Measurements from ENCODE around the gene DPP4.
"Not testable (repeated sequence)": the region's sequence is repeated elsewhere in the genome, so short reads cannot be mapped to it uniquely, and the experiment has no call there.

The DPP4 gene

GRCh38 chr2:162056796-162057399 is 17.1 kb downstream of the DPP4 start:
- DNase-seq: no peak

DNA sequence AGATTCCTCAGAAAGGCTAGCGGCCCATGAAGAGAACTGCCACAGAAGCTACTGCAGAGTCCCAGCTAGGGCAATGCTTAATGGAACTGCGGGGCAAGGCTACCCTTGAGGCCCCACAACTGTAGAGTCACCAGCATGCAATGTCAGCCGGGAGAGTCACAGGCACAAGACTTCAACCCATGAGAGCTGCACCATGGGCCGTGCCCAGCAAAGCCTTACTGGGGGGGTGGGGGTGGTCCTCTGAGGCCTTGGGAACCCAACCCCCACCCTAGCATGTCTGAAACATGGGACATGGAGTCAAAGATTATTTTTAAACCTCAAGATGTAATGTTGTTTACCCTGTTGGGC is 20.2 kb downstream of the DPP4 start:
- DNase-seq: no peak

DNA sequence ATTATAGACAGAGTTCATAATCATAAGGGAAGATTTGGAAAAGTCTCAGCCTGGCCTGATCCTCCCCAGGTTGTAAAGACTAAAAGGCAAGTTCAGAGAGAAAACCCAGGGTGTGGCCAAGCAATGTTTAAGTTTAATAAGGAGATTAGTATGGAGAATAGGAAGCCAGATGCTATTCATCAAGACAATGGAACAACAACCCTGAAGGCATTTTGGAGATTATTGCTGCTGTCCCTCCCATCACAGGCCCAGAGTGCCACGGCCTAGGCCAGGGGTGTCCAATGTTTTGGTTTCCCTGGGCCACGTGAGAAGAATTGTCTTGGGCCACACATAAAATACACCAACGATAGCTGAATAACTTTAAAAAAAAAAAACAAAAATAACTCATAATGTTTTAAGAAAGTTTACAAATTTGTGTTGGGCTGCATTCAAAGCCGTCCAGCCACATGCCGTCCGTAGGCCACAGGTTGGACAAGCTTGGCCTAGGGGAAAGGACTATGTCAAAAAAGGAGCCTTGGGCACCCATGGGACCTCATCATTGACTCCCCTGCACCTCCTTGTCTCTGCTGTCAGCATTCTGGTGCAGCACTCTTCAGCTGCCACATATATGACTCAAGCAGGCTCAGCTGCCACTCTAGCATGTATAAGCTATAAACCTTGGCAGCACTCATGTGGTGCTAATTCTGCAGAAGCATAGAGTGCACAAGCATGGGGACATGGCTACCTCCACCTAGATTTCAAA is 20.8 kb downstream of the DPP4 start:
- no peak for DNase-seq

- no peak for DNase-seq
Observed at GRCh38 chr2:162050513-162050961, 23.5 kb downstream of the DPP4 start.

DNA sequence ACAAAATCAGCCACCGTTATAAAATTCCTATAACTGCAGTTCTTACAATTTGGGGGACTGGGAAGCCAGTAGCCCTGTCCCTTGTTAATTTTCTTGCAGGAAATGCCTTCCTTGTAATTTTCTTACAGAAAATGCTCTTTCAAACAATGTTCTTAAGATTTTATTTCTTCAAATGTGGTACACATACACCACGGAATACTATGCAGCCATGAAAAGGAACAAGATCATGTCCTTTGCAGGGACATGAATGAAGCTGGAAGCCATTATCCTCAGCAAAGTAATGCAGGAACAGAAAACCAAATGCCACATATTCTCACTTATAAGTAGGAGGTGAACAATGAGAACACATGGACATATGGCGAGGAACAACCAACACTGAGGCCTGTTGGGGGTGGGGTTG is 24.9 kb downstream of the DPP4 start:
- DNase-seq: not testable (repeated sequence)

DNA sequence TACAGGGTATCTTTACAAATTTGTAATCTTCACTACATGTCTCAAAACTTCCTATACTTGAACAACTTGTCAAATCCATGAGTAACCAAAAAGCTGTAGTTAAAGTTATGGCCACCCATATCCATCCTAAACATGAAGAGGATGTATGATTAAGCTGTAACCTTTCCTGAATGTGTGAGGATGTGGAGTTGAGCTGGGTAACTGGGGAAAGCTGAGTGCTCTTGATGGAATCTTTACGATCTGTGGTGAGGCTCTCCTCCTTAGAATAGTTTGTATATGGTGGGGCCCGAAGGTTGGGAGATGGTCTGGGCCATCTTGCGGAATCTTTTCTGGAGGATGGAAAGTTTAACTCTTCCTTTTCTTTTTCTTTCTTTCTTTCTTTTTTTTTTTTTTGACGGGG is 29.4 kb downstream of the DPP4 start:
- DNase-seq: no peak

- no peak for DNase-seq
Observed at GRCh38 chr2:162043132-162043531, 30.9 kb downstream of the DPP4 start.

GRCh38 chr2:162041485-162041884 is 32.5 kb downstream of the DPP4 start:
- no peak for DNase-seq

GRCh38 chr2:162038725-162039124 is 35.3 kb downstream of the DPP4 start:
- no peak for DNase-seq

DNA sequence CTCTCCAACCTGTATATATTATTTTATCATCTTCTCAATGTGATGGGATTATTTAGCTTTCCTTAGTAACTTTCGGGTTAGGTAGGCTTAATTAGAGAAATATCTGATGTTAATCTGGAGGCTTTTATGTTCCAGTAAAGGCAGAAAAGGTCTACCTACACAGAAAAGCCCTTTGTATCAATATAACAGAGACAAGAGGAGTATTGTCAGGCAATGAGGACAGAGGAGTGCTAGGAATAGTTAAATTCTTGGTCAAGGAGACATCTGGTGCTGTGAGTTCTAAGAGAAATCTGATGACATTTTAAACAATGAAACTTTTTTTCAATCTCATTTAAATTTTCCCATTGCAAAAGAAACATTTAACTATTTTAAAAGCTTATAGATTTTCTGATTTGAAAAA is 36.1 kb downstream of the DPP4 start:
- DNase-seq: no peak

GRCh38 chr2:162037028-162037795 is 36.8 kb downstream of the DPP4 start:
- DNase-seq: no peak

GRCh38 chr2:162035981-162036380 is 38.0 kb downstream of the DPP4 start:
- no peak for DNase-seq

GRCh38 chr2:162030363-162031190 is 43.4 kb downstream of the DPP4 start:
- DNase-seq: no peak

GRCh38 chr2:162029287-162029901 is 44.6 kb downstream of the DPP4 start:
- DNase-seq: no peak

DNA sequence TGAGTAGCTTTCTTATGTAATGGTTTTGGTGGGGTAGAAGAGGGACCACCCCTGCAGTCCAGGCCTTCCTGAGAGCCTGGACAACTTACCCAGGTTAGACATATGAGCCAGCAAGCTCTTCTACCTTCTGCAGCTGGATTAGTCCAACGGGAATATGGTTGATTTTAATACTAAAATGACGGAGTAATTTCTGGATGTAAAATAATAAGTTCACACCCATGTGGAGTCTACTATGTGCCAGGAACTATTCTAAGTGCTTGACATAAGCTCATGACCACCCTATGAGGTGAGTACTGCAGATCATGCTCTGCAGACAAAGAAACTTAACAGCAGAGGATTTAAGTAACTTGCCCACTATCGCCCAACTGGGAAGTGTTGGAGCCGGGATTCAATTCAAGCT is 45.5 kb downstream of the DPP4 start:
- no peak for DNase-seq

GRCh38 chr2:162025121-162025911 is 48.7 kb downstream of the DPP4 start:
- DNase-seq: no peak

- no peak for DNase-seq
Observed at GRCh38 chr2:162022290-162022945, 51.6 kb downstream of the DPP4 start.

- DNase-seq: no peak
Observed at GRCh38 chr2:162021516-162022058, 52.4 kb downstream of the DPP4 start.

GRCh38 chr2:162018530-162018929 is 55.5 kb downstream of the DPP4 start:
- no peak for DNase-seq

- DNase-seq: no peak
Observed at GRCh38 chr2:162017233-162017632, 56.8 kb downstream of the DPP4 start.

- no peak for DNase-seq
Observed at GRCh38 chr2:162016080-162016479, 57.9 kb downstream of the DPP4 start.
